K562 (cell line): ENCODE results near the gene ENSA. TPM values are rescaled to one million over a fixed set of nuclear protein-coding genes. Genes with fewer than 3 reads are reported as not detected.
"Not testable (repeated sequence)": the region's sequence is repeated elsewhere in the genome, so short reads cannot be mapped to it uniquely, and the experiment has no call there.

ENCODE experiments used
- ATAC-seq: fragments of 200-7000 bp; cut with Tn5 transposase; 3 replicates; pipeline ENCODE4 v1.9.1; 2020; ENCODE audit warnings: moderate library complexity
- BruUV-seq: library from RNA; stranded (reverse); fragments of 400-500 nt; replicated peaks from 2 replicates; lab custom pipeline; 2021; lab: Mats Ljungman, UMichigan
- CTCF ChIA-PET: fragments of 300-600 bp; formaldehyde crosslinking; extraction: SDS; loops from one replicate; lab custom pipeline; 2021; ENCODE audit warnings: low intra/inter-chr PET ratio; lab: Yijun Ruan, JAX
- POLR2A ChIA-PET: fragments of 300-600, 350-650 bp; sonication (Branson Sonifier 250); formaldehyde crosslinking; extraction: SDS; loops from one replicate; lab custom pipeline; 2021; ENCODE audit warnings: antibody characterized with exemption, inconsistent platforms; lab: Yijun Ruan, JAX
- DNase-seq, 4 experiments: peaks; one replicate each; pipeline versions ENCODE4 v3.0.0 to v3.0.0-alpha.2; 2011 to 2018; ENCODE audit warnings: low spot score in 3 of 4, mixed read lengths in 3 of 4; ENCODE audit errors: extremely low read depth in 1 of 4
- FAIRE-seq: peaks from 2 replicates; lab custom pipeline; 2011; peaks lifted over from hg19 to GRCh38; lab: Jason Lieb, UNC
- H2AFZ ChIP-seq: 2 replicates; pipeline ENCODE4 v1.6.0; 2011; ENCODE audit warnings: low read depth, low read length, control low read depth, inconsistent platforms
- H3K27ac ChIP-seq: fragments of 200-600 bp; 3 replicates; pipeline ENCODE4 v1.8.0; 2011; ENCODE audit warnings: low read depth, mild to moderate bottlenecking, control low read depth, inconsistent platforms, low read length, moderate library complexity, mixed read lengths; ENCODE audit errors: extremely low read depth
- H3K27me3 ChIP-seq, 2 experiments: fragments of 300-600 bp in 1 of 2; 2 replicates in 1 of 2; 3 replicates in 1 of 2; pipeline versions ENCODE4 v1.6.0 to v1.8.0; 2011; ENCODE audit warnings: inconsistent platforms in 2 of 2, low read length in 2 of 2, mild to moderate bottlenecking in 1 of 2, mixed read lengths in 1 of 2, moderate library complexity in 1 of 2; ENCODE audit not compliant: control insufficient read depth in 2 of 2, insufficient read depth in 2 of 2
- H3K36me3 ChIP-seq: fragments of 300-600 bp; 3 replicates; pipeline ENCODE4 v1.8.0; 2011; ENCODE audit warnings: mild to moderate bottlenecking, low read length, inconsistent platforms; ENCODE audit not compliant: control insufficient read depth, insufficient read depth
- H3K4me1 ChIP-seq, 2 experiments: fragments of 200-600 bp in 1 of 2; replicated peaks in 1 of 2; 2 replicates in 1 of 2; 3 replicates in 1 of 2; pipeline versions ENCODE4 v1.5.1 to v1.8.0; 2011; ENCODE audit warnings: inconsistent platforms in 2 of 2, low read length in 2 of 2, mild to moderate bottlenecking in 1 of 2, mixed read lengths in 1 of 2, moderate library complexity in 1 of 2; ENCODE audit not compliant: control insufficient read depth in 2 of 2, insufficient read depth in 2 of 2
- H3K4me2 ChIP-seq: 2 replicates; pipeline ENCODE4 v1.6.1; 2011; ENCODE audit warnings: low read length, control low read depth, inconsistent platforms, mixed read lengths; ENCODE audit not compliant: insufficient read depth
- H3K4me3 ChIP-seq: fragments of 200-600 bp; sonication (generic), shearing (Covaris generic); 2 replicates; pipeline ENCODE4 v1.5.1; 2016; ENCODE audit warnings: control low read depth, inconsistent platforms
- H3K79me2 ChIP-seq: fragments of 200-600 bp; 3 replicates; pipeline ENCODE4 v1.8.0; 2011; ENCODE audit warnings: low read length, inconsistent platforms; ENCODE audit not compliant: control insufficient read depth, insufficient read depth
- H3K9ac ChIP-seq, 2 experiments: 2 replicates each; pipeline versions ENCODE4 v1.6.0 to v1.6.1; 2011; ENCODE audit warnings: low read depth in 2 of 2, low read length in 2 of 2, control low read depth in 1 of 2, inconsistent platforms in 1 of 2, mild to moderate bottlenecking in 1 of 2, mixed read lengths in 1 of 2; ENCODE audit not compliant: insufficient read depth in 1 of 2
- H3K9me1 ChIP-seq: one replicate; pipeline ENCODE4 v1.6.0; 2011; ENCODE audit warnings: inconsistent platforms, mild to moderate bottlenecking, low read length, moderate library complexity; ENCODE audit not compliant: control insufficient read depth, insufficient read depth
- H3K9me3 ChIP-seq: replicated peaks from 2 replicates; pipeline ENCODE4 v1.5.1; 2011; ENCODE audit warnings: low read depth, low read length, inconsistent platforms; ENCODE audit not compliant: control insufficient read depth, insufficient read depth
- H4K20me1 ChIP-seq: replicated peaks from 2 replicates; pipeline ENCODE4 v1.6.1; 2011; ENCODE audit warnings: low read length, inconsistent platforms, mixed read lengths; ENCODE audit not compliant: control insufficient read depth, insufficient read depth
- ATF3 ChIP-seq, 2 experiments: fragments of 450-650 bp in 1 of 2; sonication (generic) in 1 of 2; formaldehyde crosslinking in 1 of 2; IDR thresholded peaks in 1 of 2; conservative IDR thresholded peaks in 1 of 2; 2 replicates each; pipeline versions ENCODE4 v1.6.1 to v1.8.1; 2016 to 2023; ENCODE audit warnings: mild to moderate bottlenecking in 2 of 2, moderate library complexity in 2 of 2, inconsistent platforms in 1 of 2, missing genetic modification reagents in 1 of 2
- JUND ChIP-seq, 2 experiments: IDR thresholded peaks; 2 replicates in 1 of 2; 3 replicates in 1 of 2; pipeline ENCODE4 v1.6.1; 2011; ENCODE audit warnings: borderline replicate concordance in 2 of 2, low read depth in 2 of 2, low read length in 2 of 2, improper control_type of control experiment in 1 of 2, missing biosample characterization in 1 of 2, missing genetic modification characterization in 1 of 2, missing genetic modification reagents in 1 of 2
- SETDB1 ChIP-seq: IDR thresholded peaks from one replicate; pipeline ENCODE4 v1.6.1; 2012; ENCODE audit warnings: low read length, control low read depth, inconsistent platforms
- STAG1 ChIP-seq: sonication (generic); formaldehyde crosslinking; IDR thresholded peaks from 2 replicates; pipeline ENCODE4 v1.5.0; 2020; ENCODE audit warnings: missing genetic modification reagents, borderline replicate concordance
- ZBTB9 ChIP-seq: fragments of 450-650 bp; formaldehyde crosslinking; IDR thresholded peaks from 2 replicates; pipeline ENCODE4 v1.4.0; 2020; ENCODE audit warnings: mild to moderate bottlenecking, moderate library complexity
- ZMIZ1 ChIP-seq, 2 experiments: fragments of 150-350 bp in 1 of 2; IDR thresholded peaks; 2 replicates each; pipeline ENCODE4 v1.6.1; 2012 to 2016; ENCODE audit warnings: low read depth in 2 of 2, low read length in 2 of 2, mild to moderate bottlenecking in 1 of 2, moderate library complexity in 1 of 2
- ZNF184 ChIP-seq: sonication (generic); formaldehyde crosslinking; IDR thresholded peaks from 2 replicates; pipeline ENCODE4 v1.5.0; 2020; ENCODE audit warnings: missing genetic modification reagents
- ZNF444 ChIP-seq: fragments of 250-450 bp; sonication (Bioruptor Pico); IDR thresholded peaks from 2 replicates; pipeline ENCODE4 v1.4.0; 2020; ENCODE audit warnings: mild to moderate bottlenecking, moderate library complexity
- WGBS: fragments of 100-300 bp; shearing (Covaris generic); methylation state at CpG from one replicate; pipeline ENCODE4 v1.1.6; 2016; ENCODE audit warnings: low coverage, mixed read lengths; ENCODE audit not compliant: insufficient coverage; ENCODE audit errors: missing lambda C conversion rate; 5-methylcytosine and 5-hydroxymethylcytosine counted together
- in situ Hi-C: fragments of 300-500 bp; cut with MboI; formaldehyde crosslinking; loops from 4 replicates; pipeline ENCODE4 v1.15.0; 2018; ENCODE audit warnings: inconsistent platforms, mixed read lengths
- intact Hi-C: fragments of 100-400 bp; cut with micrococcal nuclease; formaldehyde crosslinking; loops from 2 replicates; pipeline ENCODE4 v1.14.2; 2022
- polyA plus RNA-seq, 8 experiments: library from polyadenylated mRNA; depleted of rRNA in 4 of 8; stranded (reverse) in 5 of 8; unstranded in 3 of 8; fragments of >200 nt; fragmentation: Nextera tagmentation in 2 of 8; fragmentation: Illumina TruSeq in 1 of 8; extraction: Ambion mirVana in 2 of 8; extraction: Trizol in 1 of 8; gene quantifications; 2 replicates each; pipeline versions ENCODE4 v1.2.1 to v1.2.3, GENCODE V29; 2011 to 2014; ENCODE audit warnings: inconsistent platforms in 1 of 8, missing spikeins in 1 of 8
- total RNA-seq, 7 experiments: library from RNA; depleted of rRNA in 6 of 7; stranded (reverse); fragments of >200 nt in 6 of 7; fragmentation: Illumina TruSeq in 2 of 7; extraction: Trizol in 2 of 7; gene quantifications; 2 replicates each; pipeline versions ENCODE4 v1.2.1 to v1.2.3, GENCODE V29; 2011 to 2021; ENCODE audit warnings: low replicate concordance in 1 of 7

Gene ENSA
- total and polyA plus RNA-seq, 9 of the 15 experiments (the other 6 are each of a cell fraction or from before 2014, with no cell fraction given) = 68.1 to 605 (median 188) TPM

GRCh38 chr1:150598346-150598745 is 31.1 kb downstream of the ENSA start:
- in situ Hi-C loops; ATAC-seq; H3K79me2 ChIP-seq; H3K9ac ChIP-seq; CTCF ChIA-PET; intact Hi-C loops; DNase-seq; H3K36me3 ChIP-seq; H3K27ac ChIP-seq; H3K9me3 ChIP-seq; H3K4me2 ChIP-seq; H3K4me3 ChIP-seq; H4K20me1 ChIP-seq; FAIRE-seq; H3K4me1 ChIP-seq; BruUV-seq; H3K9me1 ChIP-seq; H3K27me3 ChIP-seq; H2AFZ ChIP-seq; TF ChIP-seq ATF3 (CRISPR knock-in tag; conservative IDR thresholded peaks at IDR 0.05); JUND (tag; IDR thresholded peaks at IDR 0.05; ENCODE audit: borderline replicate concordance, low read depth, low read length): not testable (repeated sequence)
- POLR2A ChIA-PET = interaction anchor here (1.1 kb wide), 1 partner anchor 21 kb away, joined by 3 read pairs; no protein-coding TSS in a partner anchor
- TF ChIP-seq ATF3 (IDR thresholded peaks at IDR 0.05) (peak; percentile 70), JUND (IDR thresholded peaks at IDR 0.05; ENCODE audit: borderline replicate concordance, low read depth, low read length) (0 out of 2 replicates have a peak, but pooled peaks have one; percentile 15)
- 32% methylated on average over 4 of the region's 4 CpGs for WGBS

- FAIRE-seq = no peak
- no peaks in the 10 kb centered on the region for H3K79me2 ChIP-seq
- no peaks in the 10 kb centered on the region for H3K27me3 ChIP-seq
- H3K9me1 ChIP-seq = no peaks in the 10 kb centered on the region
- no peak overlapping the region for H3K4me3 ChIP-seq
- H3K36me3 ChIP-seq = no peaks in the 10 kb centered on the region; the same call in 2 of the 3 replicates
- intact Hi-C loops (no loop called here), in situ Hi-C loops (no loop called here)
- no peak overlapping the region for H3K27ac ChIP-seq
- CTCF ChIA-PET = no interaction called here
- H4K20me1 ChIP-seq = no peaks in the 10 kb centered on the region
- POLR2A ChIA-PET = interaction anchor here (1.7 kb wide), 1 partner anchor 17 kb away, joined by 7 read pairs; the partner anchor contains the start of gene MCL1
- H3K9ac ChIP-seq = no peak overlapping the region
- H2AFZ ChIP-seq = no peak overlapping the region
- whole genome bisulfite sequencing = 45% methylated on average over 3 of the region's 3 CpGs
- no TSS peak for BruUV-seq
- DNase-seq = no peak
- no peaks in the 10 kb centered on the region for H3K9me3 ChIP-seq
- H3K4me1 ChIP-seq = no peaks in the 10 kb centered on the region; a peak in 1 of 5 replicates
- H3K4me2 ChIP-seq = no peak overlapping the region
- no peak for ATAC-seq
- TF ChIP-seq ZMIZ1 (IDR thresholded peaks at IDR 0.05; ENCODE audit: low read depth in 2 of 2, low read length in 2 of 2) (no peak), ZNF444 (CRISPR knock-in tag) (no peak), STAG1 (no peak), ZBTB9 (no peak), ZNF184 (CRISPR knock-in tag) (no peak), SETDB1 (no peak)
Observed at GRCh38 chr1:150596976-150597375, 32.4 kb downstream of the ENSA start.
